Heart right ventricle (tissue), 16 donors: ENCODE data around the gene PRR22. TPM values are rescaled to one million over a fixed set of nuclear protein-coding genes. Genes with fewer than 3 reads are reported as not detected.
"Not testable (repeated sequence)": the region's sequence is repeated elsewhere in the genome, so short reads cannot be mapped to it uniquely, and the experiment has no call there.

Experiments used
- ATAC-seq, 8 donors: fragments of 200-7000 bp; cut with Tn5 transposase; one replicate each; pipeline ENCODE4 v1.9.1; 2020; ENCODE audit warnings: mild to moderate bottlenecking in 8 of 8, moderate library complexity in 8 of 8, moderate number of reproducible peaks in 1 of 8
- DNase-seq, 2 donors: peaks; one replicate each; pipeline ENCODE4 v3.0.0-alpha.2; 2020
- H3K27ac ChIP-seq, 10 donors: fragments of 200-600 bp; sonication (generic) in 2 of 10; one replicate each; pipeline versions ENCODE4 v1.5.0 to v1.8.0; 2020 to 2022; ENCODE audit warnings: mild to moderate bottlenecking in 3 of 10
- H3K27me3 ChIP-seq, 7 donors: fragments of 200-600 bp; one replicate each; pipeline ENCODE4 v1.8.0; 2021 to 2022; ENCODE audit warnings: mild to moderate bottlenecking in 2 of 7
- H3K36me3 ChIP-seq, 9 donors: fragments of 200-600 bp; sonication (generic) in 1 of 9; one replicate each; pipeline versions ENCODE4 v1.5.0 to v1.8.0; 2020 to 2022; ENCODE audit warnings: mild to moderate bottlenecking in 2 of 9
- H3K4me1 ChIP-seq, 9 donors: fragments of 200-600 bp; sonication (generic) in 1 of 9; one replicate each; pipeline versions ENCODE4 v1.5.0 to v1.8.0; 2020 to 2022; ENCODE audit warnings: mild to moderate bottlenecking in 4 of 9
- H3K4me3 ChIP-seq, 10 donors: fragments of 200-600 bp; sonication (generic) in 2 of 10; one replicate each; pipeline versions ENCODE4 v1.5.0 to v1.8.0; 2020 to 2022; ENCODE audit warnings: mild to moderate bottlenecking in 7 of 10, moderate library complexity in 2 of 10
- H3K9me3 ChIP-seq, 11 donors: fragments of 200-600 bp in 10 of 11; sonication (generic) in 2 of 11; one replicate each; pipeline versions ENCODE4 v1.5.0 to v1.8.0; 2013 to 2022; ENCODE audit warnings: mild to moderate bottlenecking in 2 of 11, control low read depth in 1 of 11, moderate library complexity in 1 of 11
- WGBS, 2 donors: extraction: QIAGEN DNeasy Blood & Tissue Kit; methylation state at CpG; one replicate each; pipeline ENCODE4 v1.1.7; 2013; ENCODE audit warnings: inconsistent platforms in 1 of 2; 5-methylcytosine and 5-hydroxymethylcytosine counted together
- intact Hi-C, 10 donors: fragments of 100-400 bp; cut with DNase I; formaldehyde crosslinking; loops; one replicate each; pipeline versions ENCODE4 v1.11.1 to v1.14.2; 2022
- polyA plus RNA-seq, 2 donors: library from polyadenylated mRNA; stranded (reverse); fragments of 200-250 nt; gene quantifications; one replicate each; pipeline ENCODE4 v1.2.3, GENCODE V29; 2013
- total RNA-seq, 10 donors: library from RNA; stranded (reverse); fragmentation: NEBNext Ultra II Directional in 3 of 10; extraction: Animal tissue kit (Norgen Biotek cat#: 25700) in 3 of 10; gene quantifications; one replicate each; pipeline versions ENCODE4 v1.2.1 to v1.2.4, GENCODE V29; 2021 to 2023
- TF ChIP-seq, protein P1 (sequence below), 9 donors: fragments of 200-600 bp; sonication (generic) in 2 of 9; IDR thresholded peaks; one replicate each; pipeline versions ENCODE4 v1.5.0 to v1.8.0; 2021 to 2022; ENCODE audit warnings: antibody characterized with exemption in 9 of 9, mild to moderate bottlenecking in 5 of 9, moderate library complexity in 1 of 9
- donor health status: Arrhythmogenic right ventricular cardiomyopathy.
- donor health status: ischemic (EF 13 %, LVEDD 7.1; RV severe dilation, severe dysfunction).
- donor health status: healthy with polysubstance abuse.
- donor health status: DM: no; HTN: yes; CAD: no.
- donor health status: DM: no; HTN: no; CAD: no.
- donor health status: ischemic (EF 25% LVEDD 6.9; RV normal size, moderate dysfunction).
- donor health status: ischemic (EF 25% LVEDD 5.7; RV mildly dilated, moderate dysfunction).
- donor health status: healthy.
- donor health status: DM: yes; HTN: yes; CAD: no.
- donor health status: Ischemic cardiomyopathy.
- donor health status: ischemic (EF 35%, LVEDD 5.7; RV mildly dilated, moderate dysfunction).
- donor health status: nonischemic (EF 11% LVEDD 7.7; RV severe dilation, severe dysfunction).
- donor health status: DM: yes; HTN: yes; CAD: no.
- donor health status: PGD.
- donor health status: ischemic (EF 29% LVEDD 5.4; RV normal size, mild dysfunction).
- donor health status: nonischemic (EF 23%, LVEDD 6.1; RV moderate dilation, normal function).

Gene PRR22
- total and polyA plus RNA-seq, 12 donors: 0.59 to 3.3 (median 1.3) TPM

DNA sequence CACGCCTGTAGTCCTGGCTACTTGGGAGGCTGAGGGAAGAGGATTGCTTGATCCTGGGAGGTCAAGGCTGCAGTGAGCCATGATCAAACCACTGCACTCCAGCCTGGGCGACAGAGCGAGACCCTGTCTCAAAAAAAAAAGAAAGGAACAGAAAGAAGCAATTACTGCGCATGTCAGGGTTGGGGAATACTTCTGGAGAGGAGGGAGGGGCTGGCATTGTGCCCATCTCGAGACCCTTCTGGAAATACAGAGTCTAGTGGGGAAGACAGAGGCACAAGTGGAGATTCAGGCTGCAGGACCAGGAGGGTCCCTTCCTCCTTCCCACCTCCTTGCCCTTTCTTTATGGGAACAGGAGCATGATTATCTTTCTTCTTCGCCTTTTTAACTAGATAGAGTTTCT, 30.8 kb downstream of the PRR22 start:
- H3K4me1 ChIP-seq: no peaks in the 10 kb centered on the region
- H3K27me3 ChIP-seq: peaks cover 0 to 14% (median 1%) of the 10 kb centered on the region in 7 donors
- H3K27ac ChIP-seq: no peak overlapping the region
- no peak for ATAC-seq
- intact Hi-C loops: no loop called here
- H3K36me3 ChIP-seq: no peaks in the 10 kb centered on the region
- no peak overlapping the region for H3K4me3 ChIP-seq
- no peak for DNase-seq
- TF ChIP-seq, protein P1, sequence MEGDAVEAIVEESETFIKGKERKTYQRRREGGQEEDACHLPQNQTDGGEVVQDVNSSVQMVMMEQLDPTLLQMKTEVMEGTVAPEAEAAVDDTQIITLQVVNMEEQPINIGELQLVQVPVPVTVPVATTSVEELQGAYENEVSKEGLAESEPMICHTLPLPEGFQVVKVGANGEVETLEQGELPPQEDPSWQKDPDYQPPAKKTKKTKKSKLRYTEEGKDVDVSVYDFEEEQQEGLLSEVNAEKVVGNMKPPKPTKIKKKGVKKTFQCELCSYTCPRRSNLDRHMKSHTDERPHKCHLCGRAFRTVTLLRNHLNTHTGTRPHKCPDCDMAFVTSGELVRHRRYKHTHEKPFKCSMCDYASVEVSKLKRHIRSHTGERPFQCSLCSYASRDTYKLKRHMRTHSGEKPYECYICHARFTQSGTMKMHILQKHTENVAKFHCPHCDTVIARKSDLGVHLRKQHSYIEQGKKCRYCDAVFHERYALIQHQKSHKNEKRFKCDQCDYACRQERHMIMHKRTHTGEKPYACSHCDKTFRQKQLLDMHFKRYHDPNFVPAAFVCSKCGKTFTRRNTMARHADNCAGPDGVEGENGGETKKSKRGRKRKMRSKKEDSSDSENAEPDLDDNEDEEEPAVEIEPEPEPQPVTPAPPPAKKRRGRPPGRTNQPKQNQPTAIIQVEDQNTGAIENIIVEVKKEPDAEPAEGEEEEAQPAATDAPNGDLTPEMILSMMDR (IDR thresholded peaks at IDR 0.05): no peak
- H3K9me3 ChIP-seq: no peaks in the 10 kb centered on the region
- WGBS, 2 donors: 77 to 83% methylated on average over 6 of the region's 6 CpGs

GRCh38 chr19:5751709-5752108, 32.8 kb downstream of the PRR22 start:
- H3K27ac ChIP-seq: no peak overlapping the region
- no peak for ATAC-seq
- TF ChIP-seq, protein P1 (IDR thresholded peaks at IDR 0.05): no peak
- H3K4me3 ChIP-seq: no peak overlapping the region
- intact Hi-C loops: no loop called here
- H3K27me3 ChIP-seq: peaks cover 0 to 23% (median 7%) of the 10 kb centered on the region in 7 donors
- H3K4me1 ChIP-seq: no peaks in the 10 kb centered on the region
- DNase-seq: no peak
- WGBS, 2 donors: 79 to 82% methylated on average over 7 of the region's 7 CpGs
- no peaks in the 10 kb centered on the region for H3K9me3 ChIP-seq
- no peaks in the 10 kb centered on the region for H3K36me3 ChIP-seq

- no peak overlapping the region for H3K27ac ChIP-seq
- intact Hi-C loops: no loop called here
- DNase-seq (no peak), ATAC-seq (no peak)
- peaks cover 0 to 28% (median 7%) of the 10 kb centered on the region in 7 donors for H3K27me3 ChIP-seq
- no peaks in the 10 kb centered on the region for H3K9me3 ChIP-seq
- H3K4me1 ChIP-seq: no peaks in the 10 kb centered on the region
- H3K36me3 ChIP-seq: no peaks in the 10 kb centered on the region
- TF ChIP-seq, protein P1 (IDR thresholded peaks at IDR 0.05): no peak
- H3K4me3 ChIP-seq: no peak overlapping the region
- 85 to 90% methylated on average over 5 of the region's 5 CpGs for WGBS, 2 donors
These were observed 35.0 kb downstream of the PRR22 start for GRCh38 chr19:5749505-5749904.

GRCh38 chr19:5748920-5749319, 35.6 kb downstream of the PRR22 start:
- intact Hi-C loops, ATAC-seq, DNase-seq, H3K4me1 ChIP-seq, H3K4me3 ChIP-seq, H3K27ac ChIP-seq, H3K9me3 ChIP-seq, H3K36me3 ChIP-seq: not testable (repeated sequence)
- peaks cover 0 to 28% (median 7%) of the 10 kb centered on the region in 7 donors for H3K27me3 ChIP-seq
- WGBS, 2 donors: 41 to 48% methylated on average over 6 of the region's 6 CpGs

GRCh38 chr19:5744999-5745398, 39.5 kb downstream of the PRR22 start:
- H3K9me3 ChIP-seq, H3K4me1 ChIP-seq, H3K36me3 ChIP-seq, intact Hi-C loops, ATAC-seq, H3K27ac ChIP-seq, DNase-seq, H3K4me3 ChIP-seq: not testable (repeated sequence)
- 78 to 87% methylated on average over 10 of the region's 10 CpGs for WGBS, 2 donors
- peaks cover 0 to 28% (median 7%) of the 10 kb centered on the region in 7 donors for H3K27me3 ChIP-seq
